Measurements from ENCODE around the gene IQCK.

IQCK gene

DNA sequence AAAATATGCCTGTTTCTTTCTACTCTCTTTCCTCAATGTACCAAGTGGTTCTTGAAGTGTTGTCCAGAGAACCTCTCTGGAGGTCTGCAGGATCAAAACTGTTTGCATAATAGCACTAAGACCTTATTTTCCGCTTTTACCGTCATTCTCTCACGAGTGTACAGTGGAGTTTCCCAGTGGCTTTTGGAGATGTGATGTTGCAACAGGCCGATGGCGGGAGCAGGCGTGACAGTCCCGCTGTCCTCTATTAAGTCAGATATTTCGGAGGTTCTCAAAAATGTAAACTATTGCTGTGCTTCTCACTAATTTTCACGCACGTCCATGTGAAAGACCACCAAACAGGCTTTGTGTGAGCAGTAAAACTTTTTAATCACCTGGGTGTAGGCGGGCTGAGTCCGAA lies 174.8 kb downstream of the IQCK start:
- DNase-seq = no peak

GRCh38 chr16:19894586-19894985 lies 176.5 kb downstream of the IQCK start:
- no peak for DNase-seq

DNA sequence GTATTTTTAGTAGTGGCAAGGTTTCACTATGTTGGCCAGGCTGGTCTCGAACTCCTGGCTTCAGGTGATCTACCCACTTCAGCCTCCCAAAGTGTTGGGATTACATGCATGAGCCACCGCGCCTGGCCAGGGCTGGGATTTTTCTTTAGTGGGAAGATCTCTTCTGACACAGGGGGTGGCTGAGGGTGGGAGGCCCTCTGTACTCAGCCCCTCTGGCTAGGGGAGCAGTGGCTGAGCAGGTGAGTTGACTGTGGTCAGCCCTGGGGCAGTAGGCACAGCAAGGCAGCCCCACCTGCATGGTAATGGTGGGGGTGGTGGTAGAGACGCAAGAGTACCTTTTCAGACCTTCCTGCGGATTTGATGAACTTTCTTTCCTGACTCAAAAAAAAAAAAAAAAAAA lies 178.9 kb downstream of the IQCK start:
- no peak for DNase-seq

DNA sequence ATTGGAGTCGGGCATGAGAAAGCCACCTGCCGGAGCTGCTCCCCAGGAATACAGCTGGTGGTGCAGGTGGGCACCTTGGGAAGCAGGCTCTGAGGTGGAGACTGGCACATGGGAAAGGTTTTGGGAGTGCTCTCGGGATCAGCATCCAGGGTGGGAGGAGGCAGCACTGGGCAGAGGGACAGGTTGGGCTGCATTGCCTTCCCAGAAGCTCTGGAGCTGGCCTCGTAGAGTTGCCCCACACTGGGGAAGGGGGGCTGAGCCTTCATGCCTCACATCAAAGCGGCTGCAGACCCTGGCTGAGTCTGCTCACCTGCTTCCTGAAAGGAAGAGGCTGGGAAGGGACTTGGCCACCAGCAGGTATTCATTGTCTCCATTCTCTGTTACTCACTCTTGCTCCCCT lies 180.1 kb downstream of the IQCK start:
- DNase-seq = no peak

DNA sequence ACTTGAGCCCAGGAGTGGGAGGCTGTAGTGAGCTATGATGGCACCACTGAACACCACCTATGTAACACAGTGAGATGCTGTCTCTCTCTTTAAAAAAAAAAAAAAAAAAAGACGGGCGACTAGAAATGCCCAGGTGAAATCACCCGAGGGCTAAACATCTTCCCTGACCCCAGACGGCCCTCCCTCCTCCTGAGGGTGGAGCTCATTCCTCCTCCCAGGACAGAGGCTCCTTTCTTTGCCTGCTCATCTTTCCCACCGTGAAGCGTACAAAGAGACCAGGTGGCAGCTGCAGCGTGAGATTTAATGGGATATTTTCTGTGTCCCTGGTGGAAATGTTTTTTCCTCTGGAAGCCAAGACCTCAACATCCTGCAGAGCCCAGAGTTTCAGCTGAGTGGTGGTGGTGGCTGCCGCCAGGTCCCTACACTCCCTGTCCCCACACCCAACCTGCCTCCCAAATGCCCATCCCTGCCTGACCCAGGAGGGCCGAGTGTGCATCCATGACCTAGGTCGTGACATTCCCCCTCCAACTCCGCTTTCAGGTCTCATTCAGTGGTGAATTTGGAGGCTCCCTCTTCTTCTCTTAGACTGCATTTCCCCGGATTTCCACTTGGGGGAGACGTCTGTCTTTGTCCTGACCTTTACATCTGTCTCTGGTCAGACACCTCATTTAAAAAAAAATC lies 181.0 kb downstream of the IQCK start:
- peak; percentile 64 for DNase-seq

DNA sequence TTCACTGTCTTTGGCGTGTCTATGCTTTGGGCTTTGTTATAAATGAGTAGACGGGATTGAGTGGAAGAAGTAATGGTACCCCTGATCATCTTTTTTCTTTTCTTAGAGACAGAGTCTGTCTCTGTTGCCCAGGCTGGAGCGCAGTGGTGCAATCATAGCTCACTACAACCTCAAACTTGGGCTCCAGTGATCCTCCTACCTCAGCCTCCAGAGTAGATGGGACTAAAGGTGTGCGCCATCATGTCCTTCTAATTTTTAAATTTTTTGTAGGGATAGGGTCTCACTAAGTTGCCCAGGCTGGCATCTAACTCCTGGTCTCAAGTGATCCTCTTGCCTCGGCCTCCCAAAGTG lies 181.5 kb downstream of the IQCK start:
- DNase-seq = no peak

GRCh38 chr16:19901164-19901563 lies 183.1 kb downstream of the IQCK start:
- DNase-seq = no peak

GRCh38 chr16:19907161-19907992 lies 189.3 kb downstream of the IQCK start:
- peak; percentile 81 for DNase-seq

Measured in stimulated activated CD8-positive, alpha-beta memory T cell treated with anti-CD3 and anti-CD28 coated beads, Interleukin-4, amount 100 ng/mL, for 48 hours (primary cell).